ENCODE data around the gene CUBN.

- TF ChIP-seq, protein P1, sequence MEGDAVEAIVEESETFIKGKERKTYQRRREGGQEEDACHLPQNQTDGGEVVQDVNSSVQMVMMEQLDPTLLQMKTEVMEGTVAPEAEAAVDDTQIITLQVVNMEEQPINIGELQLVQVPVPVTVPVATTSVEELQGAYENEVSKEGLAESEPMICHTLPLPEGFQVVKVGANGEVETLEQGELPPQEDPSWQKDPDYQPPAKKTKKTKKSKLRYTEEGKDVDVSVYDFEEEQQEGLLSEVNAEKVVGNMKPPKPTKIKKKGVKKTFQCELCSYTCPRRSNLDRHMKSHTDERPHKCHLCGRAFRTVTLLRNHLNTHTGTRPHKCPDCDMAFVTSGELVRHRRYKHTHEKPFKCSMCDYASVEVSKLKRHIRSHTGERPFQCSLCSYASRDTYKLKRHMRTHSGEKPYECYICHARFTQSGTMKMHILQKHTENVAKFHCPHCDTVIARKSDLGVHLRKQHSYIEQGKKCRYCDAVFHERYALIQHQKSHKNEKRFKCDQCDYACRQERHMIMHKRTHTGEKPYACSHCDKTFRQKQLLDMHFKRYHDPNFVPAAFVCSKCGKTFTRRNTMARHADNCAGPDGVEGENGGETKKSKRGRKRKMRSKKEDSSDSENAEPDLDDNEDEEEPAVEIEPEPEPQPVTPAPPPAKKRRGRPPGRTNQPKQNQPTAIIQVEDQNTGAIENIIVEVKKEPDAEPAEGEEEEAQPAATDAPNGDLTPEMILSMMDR (IDR thresholded peaks at IDR 0.05), result no peak
- TF ChIP-seq, protein P2, sequence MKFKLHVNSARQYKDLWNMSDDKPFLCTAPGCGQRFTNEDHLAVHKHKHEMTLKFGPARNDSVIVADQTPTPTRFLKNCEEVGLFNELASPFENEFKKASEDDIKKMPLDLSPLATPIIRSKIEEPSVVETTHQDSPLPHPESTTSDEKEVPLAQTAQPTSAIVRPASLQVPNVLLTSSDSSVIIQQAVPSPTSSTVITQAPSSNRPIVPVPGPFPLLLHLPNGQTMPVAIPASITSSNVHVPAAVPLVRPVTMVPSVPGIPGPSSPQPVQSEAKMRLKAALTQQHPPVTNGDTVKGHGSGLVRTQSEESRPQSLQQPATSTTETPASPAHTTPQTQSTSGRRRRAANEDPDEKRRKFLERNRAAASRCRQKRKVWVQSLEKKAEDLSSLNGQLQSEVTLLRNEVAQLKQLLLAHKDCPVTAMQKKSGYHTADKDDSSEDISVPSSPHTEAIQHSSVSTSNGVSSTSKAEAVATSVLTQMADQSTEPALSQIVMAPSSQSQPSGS (CRISPR knock-in tag; IDR thresholded peaks at IDR 0.05; ENCODE audit: borderline replicate concordance, low read depth), result no peak
- TF ChIP-seq, protein P3, sequence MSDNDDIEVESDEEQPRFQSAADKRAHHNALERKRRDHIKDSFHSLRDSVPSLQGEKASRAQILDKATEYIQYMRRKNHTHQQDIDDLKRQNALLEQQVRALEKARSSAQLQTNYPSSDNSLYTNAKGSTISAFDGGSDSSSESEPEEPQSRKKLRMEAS (CRISPR knock-in tag; IDR thresholded peaks at IDR 0.05), result no peak
- TF ChIP-seq, protein P4, sequence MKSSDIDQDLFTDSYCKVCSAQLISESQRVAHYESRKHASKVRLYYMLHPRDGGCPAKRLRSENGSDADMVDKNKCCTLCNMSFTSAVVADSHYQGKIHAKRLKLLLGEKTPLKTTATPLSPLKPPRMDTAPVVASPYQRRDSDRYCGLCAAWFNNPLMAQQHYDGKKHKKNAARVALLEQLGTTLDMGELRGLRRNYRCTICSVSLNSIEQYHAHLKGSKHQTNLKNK (CRISPR knock-in tag; IDR thresholded peaks at IDR 0.05), result no peak
- TF ChIP-seq TEAD4 (CRISPR knock-in tag; IDR thresholded peaks at IDR 0.05), result no peak
- TF ChIP-seq SMAD4 (CRISPR knock-in tag; IDR thresholded peaks at IDR 0.05), result no peak
- TF ChIP-seq RELA (CRISPR knock-in tag; IDR thresholded peaks at IDR 0.05; ENCODE audit: borderline replicate concordance), result no peak
- TF ChIP-seq, protein P5, sequence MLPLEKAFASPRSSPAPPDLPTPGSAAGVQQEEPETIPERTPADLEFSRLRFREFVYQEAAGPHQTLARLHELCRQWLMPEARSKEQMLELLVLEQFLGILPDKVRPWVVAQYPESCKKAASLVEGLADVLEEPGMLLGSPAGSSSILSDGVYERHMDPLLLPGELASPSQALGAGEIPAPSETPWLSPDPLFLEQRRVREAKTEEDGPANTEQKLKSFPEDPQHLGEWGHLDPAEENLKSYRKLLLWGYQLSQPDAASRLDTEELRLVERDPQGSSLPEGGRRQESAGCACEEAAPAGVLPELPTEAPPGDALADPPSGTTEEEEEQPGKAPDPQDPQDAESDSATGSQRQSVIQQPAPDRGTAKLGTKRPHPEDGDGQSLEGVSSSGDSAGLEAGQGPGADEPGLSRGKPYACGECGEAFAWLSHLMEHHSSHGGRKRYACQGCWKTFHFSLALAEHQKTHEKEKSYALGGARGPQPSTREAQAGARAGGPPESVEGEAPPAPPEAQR (CRISPR knock-in tag; IDR thresholded peaks at IDR 0.05), result no peak
- TF ChIP-seq MYBL2 (CRISPR knock-in tag; IDR thresholded peaks at IDR 0.05), result no peak
- TF ChIP-seq HMGXB4 (CRISPR knock-in tag; IDR thresholded peaks at IDR 0.05), result no peak
Measured at GRCh38 chr10:16799621-16800020, 330.0 kb downstream of the CUBN start.

Measured in WTC11 (cell line).